Fibroblast of villous mesenchyme (primary cell): ENCODE measurements around the gene FBLN2. TPM values are rescaled to one million over a fixed set of nuclear protein-coding genes. Genes with fewer than 3 reads are reported as not detected.

ENCODE experiments used
- DNase-seq: peaks from one replicate; pipeline ENCODE4 v3.0.0-alpha.2; 2010; ENCODE audit warnings: low read depth
- H3K4me3 ChIP-seq: 2 replicates; pipeline ENCODE4 v1.5.1; 2011; ENCODE audit warnings: low read depth, mild to moderate bottlenecking, low read length
- CTCF ChIP-seq: IDR thresholded peaks from 2 replicates; pipeline ENCODE4 v1.5.1; 2012; ENCODE audit warnings: low read depth, mild to moderate bottlenecking, low read length; ENCODE audit not compliant: insufficient read depth
- total RNA-seq: library from RNA; depleted of rRNA; stranded (reverse); fragments of >200 nt; gene quantifications from 2 replicates; pipeline ENCODE4 v1.2.3, GENCODE V29; 2012

Gene FBLN2
- total RNA-seq, 1 donor, result 30.2 TPM

- no peak for DNase-seq
- no peak overlapping the region for H3K4me3 ChIP-seq
- TF ChIP-seq CTCF, result no peak
Observed at GRCh38 chr3:13669457-13669856, 120.5 kb downstream of the FBLN2 start.

DNA sequence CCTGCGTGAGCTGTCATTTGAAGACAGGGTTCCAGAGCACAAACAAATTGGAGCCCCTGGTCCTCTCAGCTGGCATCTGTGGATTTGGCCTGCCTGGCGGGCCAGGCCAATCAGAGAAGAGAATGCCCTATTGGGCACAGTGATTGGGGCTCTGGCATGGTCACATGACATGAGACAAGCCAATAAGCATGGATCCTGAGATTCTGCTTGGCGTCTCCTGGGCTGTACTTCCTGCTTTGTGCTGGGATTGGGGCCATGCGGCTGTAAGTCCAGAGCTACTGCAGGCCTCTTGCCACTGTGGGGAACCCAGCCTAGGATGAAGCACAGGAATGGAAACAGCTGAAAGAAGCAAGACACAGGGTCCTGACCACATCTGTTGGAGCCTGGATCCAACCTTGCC lies 121.4 kb downstream of the FBLN2 start:
- DNase-seq, result no peak
- no peak overlapping the region for H3K4me3 ChIP-seq
- no peak for TF ChIP-seq CTCF

GRCh38 chr3:13671482-13672233 lies 122.7 kb downstream of the FBLN2 start:
- no peak for TF ChIP-seq CTCF
- DNase-seq, result no peak
- H3K4me3 ChIP-seq, result no peak overlapping the region

- no peak for DNase-seq
- H3K4me3 ChIP-seq, result no peak overlapping the region
- TF ChIP-seq CTCF, result peak; percentile 45
Observed at GRCh38 chr3:13673207-13673606, 124.3 kb downstream of the FBLN2 start.

DNA sequence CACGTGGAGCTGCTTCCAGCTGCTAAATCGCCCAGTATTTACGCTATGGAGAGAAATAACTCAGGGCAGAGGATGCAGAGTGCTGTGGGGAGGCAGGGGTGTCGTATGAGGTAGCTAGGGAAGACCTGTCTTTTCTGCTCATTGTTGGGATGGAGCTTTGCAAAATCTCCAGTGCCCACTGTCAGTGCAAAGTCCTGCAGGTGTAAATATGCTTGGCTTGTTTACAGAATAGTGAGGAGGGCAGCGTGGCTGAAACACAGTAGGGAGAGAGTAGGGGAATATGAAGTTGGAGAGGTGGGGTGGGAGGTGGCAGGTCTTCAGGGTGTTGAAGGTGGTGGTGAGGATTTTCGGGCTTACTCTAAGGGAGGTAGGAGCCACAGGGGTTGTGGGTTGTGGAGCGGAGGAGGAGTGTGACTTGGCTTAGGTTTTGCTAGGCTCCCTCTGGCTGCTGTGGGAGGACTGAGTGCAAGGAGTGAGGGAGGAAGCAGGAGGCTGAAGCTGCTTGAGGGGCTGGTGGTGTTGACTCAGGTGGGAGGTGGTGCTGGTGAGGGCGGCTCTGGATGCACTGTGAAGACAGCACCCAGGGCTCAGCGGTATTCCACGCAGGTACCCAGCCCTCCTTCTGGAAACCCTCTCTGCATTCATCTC lies 125.7 kb downstream of the FBLN2 start:
- no peak overlapping the region for H3K4me3 ChIP-seq
- DNase-seq, result no peak
- TF ChIP-seq CTCF, result no peak

DNA sequence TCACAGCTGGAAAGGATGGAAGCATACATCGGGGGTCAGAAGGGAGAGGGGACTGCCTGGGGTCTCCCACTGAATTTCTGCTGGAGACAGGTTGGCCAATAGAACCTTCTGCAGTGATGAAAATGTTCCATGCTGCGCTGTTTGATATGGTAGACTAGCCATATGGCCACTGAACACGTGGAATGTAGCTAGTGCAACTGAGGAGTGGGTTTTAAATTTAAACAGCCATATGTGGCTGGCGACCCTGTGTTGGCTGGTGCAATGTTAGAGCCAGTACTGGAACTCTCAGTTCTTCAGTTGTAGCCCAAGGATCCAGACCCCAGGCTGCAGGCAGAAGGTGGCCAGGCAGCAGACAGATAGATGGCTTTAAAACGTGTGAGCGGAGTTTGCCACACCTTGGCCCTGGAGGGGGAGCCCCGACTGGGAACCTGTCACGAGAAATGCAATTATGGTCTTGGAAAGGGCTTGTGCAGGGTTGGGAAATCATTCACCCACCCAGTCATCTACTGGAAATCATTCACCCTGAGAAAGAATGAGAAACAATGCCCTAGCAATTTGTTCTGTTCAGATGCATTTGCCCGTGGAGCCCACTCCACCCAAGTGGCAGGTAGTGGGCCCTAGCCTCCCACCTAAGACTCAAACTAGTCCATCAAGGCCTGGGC lies 127.6 kb downstream of the FBLN2 start:
- no peak overlapping the region for H3K4me3 ChIP-seq
- DNase-seq, result no peak
- TF ChIP-seq CTCF, result no peak
